Calu3 (cell line): ENCODE data around the gene AMBRA1. TPM values are rescaled to one million over a fixed set of nuclear protein-coding genes. Genes with fewer than 3 reads are reported as not detected.

Experiments used
- BruUV-seq: library from RNA; stranded (reverse); fragments of 400-500 nt; replicated peaks from 2 replicates; lab custom pipeline; 2021; lab: Mats Ljungman, UMichigan
- CTCF ChIA-PET: fragments of 300-600 bp; sonication (Branson Sonifier 250); formaldehyde crosslinking; loops from one replicate; lab custom pipeline; 2022; ENCODE audit warnings: antibody characterized with exemption; lab: Charles Lee
- DNase-seq: peaks from one replicate; pipeline ENCODE4 v3.0.0; 2022
- H3K27ac Mint-ChIP-seq: one replicate; pipeline ENCODE4 v1.8.0; 2022; ENCODE audit warnings: mixed read lengths; ENCODE audit not compliant: unreplicated experiment
- H3K27me3 Mint-ChIP-seq: one replicate; pipeline ENCODE4 v1.8.0; 2022; ENCODE audit warnings: mixed read lengths; ENCODE audit not compliant: unreplicated experiment
- H3K36me3 Mint-ChIP-seq: one replicate; pipeline ENCODE4 v1.8.0; 2022; ENCODE audit warnings: mild to moderate bottlenecking, moderate library complexity, mixed read lengths; ENCODE audit not compliant: insufficient read depth, unreplicated experiment
- H3K4me1 Mint-ChIP-seq: one replicate; pipeline ENCODE4 v1.8.0; 2022; ENCODE audit warnings: mild to moderate bottlenecking, low read depth, mixed read lengths; ENCODE audit not compliant: unreplicated experiment
- H3K4me3 Mint-ChIP-seq: one replicate; pipeline ENCODE4 v1.8.0; 2022; ENCODE audit warnings: mild to moderate bottlenecking, low read depth, moderate library complexity, mixed read lengths; ENCODE audit not compliant: unreplicated experiment
- H3K9me3 Mint-ChIP-seq: one replicate; pipeline ENCODE4 v1.8.0; 2022; ENCODE audit warnings: low read depth, mixed read lengths; ENCODE audit not compliant: unreplicated experiment
- CTCF ChIP-seq: fragments of 200-600 bp; IDR thresholded peaks from one replicate; pipeline ENCODE4 v1.8.0; 2022; ENCODE audit warnings: antibody characterized with exemption; ENCODE audit not compliant: unreplicated experiment
- intact Hi-C: fragments of 100-400 bp; cut with micrococcal nuclease; formaldehyde crosslinking; loops from one replicate; pipeline ENCODE4 v1.10.0; 2022; ENCODE audit not compliant: unreplicated experiment
- total RNA-seq: library from RNA; stranded (reverse); gene quantifications from 2 replicates; pipeline ENCODE4 v1.2.3, GENCODE V29; 2022

The AMBRA1 gene
- total RNA-seq, 1 experiment from 2014 or later = 35.0 TPM

- intact Hi-C loops = no loop called here
- no peaks in the 10 kb centered on the region for H3K9me3 Mint-ChIP-seq
- no peaks in the 10 kb centered on the region for H3K4me1 Mint-ChIP-seq
- CTCF ChIA-PET = no interaction called here
- no peak overlapping the region for H3K4me3 Mint-ChIP-seq
- no peak for TF ChIP-seq CTCF
- no peak overlapping the region for H3K27ac Mint-ChIP-seq
- no peak for DNase-seq
- H3K27me3 Mint-ChIP-seq = no peaks in the 10 kb centered on the region
- H3K36me3 Mint-ChIP-seq = peaks cover 4% of the 10 kb centered on the region
- no TSS peak for BruUV-seq
These were observed 173.3 kb downstream of the AMBRA1 start for GRCh38 chr11:46420513-46420912.

GRCh38 chr11:46418751-46419150 is 175.1 kb downstream of the AMBRA1 start:
- Mint-ChIP-seq H3K36me3 (peaks cover 15% of the 10 kb centered on the region), H3K4me3 (no peak overlapping the region), H3K9me3 (no peaks in the 10 kb centered on the region), H3K4me1 (no peaks in the 10 kb centered on the region), H3K27ac (no peak overlapping the region), H3K27me3 (no peaks in the 10 kb centered on the region)
- no peak for DNase-seq
- CTCF ChIA-PET = no interaction called here
- no peak for TF ChIP-seq CTCF
- intact Hi-C loops = no loop called here
- no TSS peak for BruUV-seq

- Mint-ChIP-seq H3K27me3 (no peaks in the 10 kb centered on the region), H3K9me3 (no peaks in the 10 kb centered on the region), H3K4me3 (no peak overlapping the region), H3K4me1 (no peaks in the 10 kb centered on the region), H3K36me3 (peaks cover 15% of the 10 kb centered on the region), H3K27ac (no peak overlapping the region)
- no TSS peak for BruUV-seq
- CTCF ChIA-PET = no interaction called here
- intact Hi-C loops = no loop called here
- TF ChIP-seq CTCF = no peak
- no peak for DNase-seq
These were observed 176.1 kb downstream of the AMBRA1 start for GRCh38 chr11:46417711-46418110.

- no peak for TF ChIP-seq CTCF
- H3K4me3 Mint-ChIP-seq = no peak overlapping the region
- CTCF ChIA-PET = no interaction called here
- no peaks in the 10 kb centered on the region for H3K4me1 Mint-ChIP-seq
- intact Hi-C loops = no loop called here
- H3K27ac Mint-ChIP-seq = no peak overlapping the region
- no TSS peak for BruUV-seq
- no peaks in the 10 kb centered on the region for H3K9me3 Mint-ChIP-seq
- peaks cover 11% of the 10 kb centered on the region for H3K36me3 Mint-ChIP-seq
- no peak for DNase-seq
- no peaks in the 10 kb centered on the region for H3K27me3 Mint-ChIP-seq
These were observed 178.9 kb downstream of the AMBRA1 start for GRCh38 chr11:46414879-46415278.
